GM19099 (cell line): ENCODE data around the gene ILDR1.

Experiments used
- POLR2A ChIP-seq: IDR thresholded peaks from 3 replicates; pipeline ENCODE4 v1.6.1; 2011; ENCODE audit warnings: low read depth; ENCODE audit not compliant: insufficient read length; ENCODE audit errors: extremely low read depth

The ILDR1 gene

GRCh38 chr3:122021811-122022401 lies at the start of gene ILDR1:
TSS of gene ILDR1 (minus strand) at chr3:122022247. CDS start at chr3:122022077, 170 bp downstream.
- peak; percentile 44 for TF ChIP-seq POLR2A

GRCh38 chr3:122067588-122068240 lies 45.7 kb upstream of the ILDR1 start:
- TF ChIP-seq POLR2A = no peak

DNA sequence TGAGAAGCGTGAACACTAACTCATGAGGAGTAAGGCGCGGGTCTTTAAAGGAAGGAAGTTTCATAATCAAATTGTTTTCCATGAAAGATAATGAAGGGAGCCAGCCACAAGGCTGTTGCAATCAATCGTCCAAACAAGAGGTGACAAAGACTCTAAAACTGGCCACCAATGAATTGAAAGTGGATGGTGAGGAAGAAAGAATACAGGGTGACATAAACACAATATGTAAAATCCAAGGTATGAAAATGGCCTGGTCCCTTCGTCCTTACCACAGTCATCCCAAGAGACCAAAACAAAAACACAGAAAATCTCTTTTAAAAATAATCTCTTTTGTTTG lies 45.1 kb upstream of the ILDR1 start:
- TF ChIP-seq POLR2A = no peak

DNA sequence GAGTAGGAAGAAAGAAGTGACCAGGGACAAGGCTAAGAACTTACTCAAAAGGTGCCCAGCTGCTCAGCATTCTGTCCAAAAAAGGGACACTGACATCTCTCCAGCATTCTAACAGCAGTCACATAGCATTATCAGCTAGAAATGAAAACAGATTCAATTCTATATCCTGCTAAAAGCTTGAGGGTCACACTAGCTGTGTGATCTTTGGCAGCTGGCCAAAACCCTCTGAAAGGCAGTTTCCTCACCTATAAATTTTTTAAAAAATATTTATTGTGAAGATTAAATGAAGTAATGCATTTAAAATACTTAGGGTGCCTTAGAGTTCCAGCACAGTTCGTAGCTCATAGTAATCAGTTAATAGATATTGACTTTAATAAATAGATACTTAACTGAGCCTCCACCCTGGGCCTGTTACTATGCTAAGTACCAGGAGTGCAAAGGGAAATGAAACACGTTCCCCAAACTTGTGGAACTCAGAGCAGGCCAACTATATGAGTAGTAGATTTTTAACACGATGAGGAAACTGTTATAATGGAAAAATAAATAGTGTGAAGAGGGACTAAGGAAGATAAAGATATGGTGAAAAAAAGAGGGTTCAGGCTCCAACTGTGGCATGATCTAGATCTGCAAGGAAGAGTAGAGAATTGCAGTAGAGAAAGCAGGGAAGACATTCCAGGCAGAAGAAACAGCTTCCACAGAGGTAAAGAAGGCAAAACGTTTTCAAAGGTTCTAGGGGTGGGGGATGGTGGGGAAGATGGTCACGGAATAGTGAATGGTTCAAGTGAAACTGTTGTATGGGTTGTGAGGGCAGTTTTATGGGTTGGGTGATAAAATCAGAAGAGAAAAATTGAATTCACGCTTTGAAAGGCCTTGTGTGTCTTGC lies 44.5 kb upstream of the ILDR1 start:
- TF ChIP-seq POLR2A = no peak

DNA sequence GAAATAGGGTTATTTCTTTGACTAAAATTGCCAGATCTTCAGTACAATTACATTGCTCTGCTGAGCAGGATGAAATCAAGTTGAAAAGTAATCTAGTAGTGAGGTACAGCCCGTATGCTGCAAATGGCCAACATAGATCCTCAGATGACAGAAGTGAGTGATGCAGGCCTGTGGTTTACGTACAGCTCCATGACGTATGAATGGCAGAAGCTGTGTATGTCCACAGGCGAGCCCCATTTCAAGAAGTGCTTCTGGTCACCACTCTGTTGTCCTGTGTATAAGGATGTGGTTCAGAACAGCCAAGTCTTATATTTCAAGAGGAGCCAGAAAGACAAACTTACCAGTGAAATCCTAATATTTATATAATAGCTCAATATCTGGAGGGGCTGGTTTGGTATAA lies 42.3 kb upstream of the ILDR1 start:
- no peak for TF ChIP-seq POLR2A

DNA sequence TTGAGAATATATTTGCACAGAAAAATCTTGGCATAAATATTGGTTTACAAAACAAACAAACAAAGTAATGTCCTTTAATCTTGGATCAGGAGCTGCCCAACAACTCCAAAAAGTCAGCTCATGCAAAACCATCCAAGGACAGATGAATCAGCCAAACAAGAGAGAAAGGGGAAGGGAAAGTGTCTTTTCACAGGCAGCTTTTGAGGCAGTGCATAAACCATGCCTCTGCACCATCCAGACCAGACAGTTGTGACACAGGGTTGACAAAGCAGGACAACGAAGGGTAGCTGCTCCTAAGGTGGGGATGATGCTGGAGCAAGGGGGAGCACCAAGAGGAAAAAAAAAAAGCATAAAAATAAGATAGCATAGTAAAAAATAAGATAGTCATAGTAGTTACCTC lies 41.9 kb upstream of the ILDR1 start:
- no peak for TF ChIP-seq POLR2A

- no peak for TF ChIP-seq POLR2A
Measured at GRCh38 chr3:122060040-122060698, 38.1 kb upstream of the ILDR1 start.

DNA sequence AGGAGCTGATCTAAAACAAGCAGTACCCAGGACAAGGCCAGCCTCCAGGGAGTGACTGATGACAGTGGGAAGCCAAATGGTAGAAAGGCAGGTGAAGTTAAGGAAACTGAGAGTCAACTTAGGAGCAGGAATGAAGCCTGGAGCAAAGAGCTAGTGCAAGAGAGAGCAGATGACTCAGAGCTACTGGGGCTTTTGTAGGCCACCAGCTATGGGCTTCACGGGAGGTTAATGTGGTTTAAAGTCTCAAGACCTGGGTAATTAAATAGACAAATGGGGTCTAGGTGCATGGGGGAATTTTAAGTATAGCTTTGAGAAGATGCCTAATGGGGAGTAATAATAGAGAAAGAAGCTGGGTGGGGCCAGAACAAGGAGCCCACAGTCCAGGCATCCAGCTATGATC lies 36.2 kb upstream of the ILDR1 start:
- no peak for TF ChIP-seq POLR2A

DNA sequence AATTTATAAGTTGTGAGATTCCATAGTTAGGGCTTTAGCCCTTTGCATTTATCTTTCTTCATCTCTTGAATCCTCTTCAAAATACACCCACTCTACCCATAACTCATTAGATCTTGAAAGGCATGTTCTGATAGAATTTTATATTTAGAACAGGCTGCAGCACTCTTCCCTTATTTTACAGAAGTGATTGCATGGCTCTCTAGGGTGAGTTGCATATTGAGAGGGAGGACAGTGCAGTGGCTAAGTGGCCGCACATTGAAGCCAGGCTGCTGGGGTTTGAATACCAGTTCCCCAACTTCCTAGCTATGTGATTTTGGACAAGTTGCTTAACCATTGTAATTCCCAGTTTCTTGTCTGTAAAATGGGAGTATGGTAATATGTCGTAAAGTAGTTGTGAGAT lies 35.6 kb upstream of the ILDR1 start:
- TF ChIP-seq POLR2A = no peak

GRCh38 chr3:122055215-122055614 lies 33.2 kb upstream of the ILDR1 start, which contains the start of gene CD86:
TSS of gene CD86 (plus strand) at chr3:122055362. CDS start at chr3:122055490, 128 bp downstream.
- peak; percentile 75 for TF ChIP-seq POLR2A

GRCh38 chr3:122052968-122053367 lies 30.9 kb upstream of the ILDR1 start:
- TF ChIP-seq POLR2A = no peak

- no peak for TF ChIP-seq POLR2A
Measured at GRCh38 chr3:122033023-122033422, 11.0 kb upstream of the ILDR1 start.

GRCh38 chr3:122032531-122032930 lies 10.5 kb upstream of the ILDR1 start:
- TF ChIP-seq POLR2A = no peak

DNA sequence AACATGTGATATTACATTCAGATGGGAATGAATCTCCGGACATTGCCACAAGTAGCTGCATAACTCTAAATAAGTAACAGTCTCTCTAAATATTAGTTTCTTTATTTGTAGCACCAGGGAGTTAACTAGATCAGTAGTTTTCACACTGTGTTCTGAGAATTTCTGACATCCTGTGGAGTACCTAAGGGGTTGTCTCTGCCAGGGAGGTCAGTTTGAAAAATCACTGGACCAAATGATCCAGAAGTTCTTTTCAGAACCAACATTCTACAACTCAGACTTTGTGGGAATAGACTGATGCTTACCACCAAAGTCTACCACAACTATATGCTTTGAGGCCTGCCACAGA lies 9.0 kb upstream of the ILDR1 start:
- TF ChIP-seq POLR2A = no peak

DNA sequence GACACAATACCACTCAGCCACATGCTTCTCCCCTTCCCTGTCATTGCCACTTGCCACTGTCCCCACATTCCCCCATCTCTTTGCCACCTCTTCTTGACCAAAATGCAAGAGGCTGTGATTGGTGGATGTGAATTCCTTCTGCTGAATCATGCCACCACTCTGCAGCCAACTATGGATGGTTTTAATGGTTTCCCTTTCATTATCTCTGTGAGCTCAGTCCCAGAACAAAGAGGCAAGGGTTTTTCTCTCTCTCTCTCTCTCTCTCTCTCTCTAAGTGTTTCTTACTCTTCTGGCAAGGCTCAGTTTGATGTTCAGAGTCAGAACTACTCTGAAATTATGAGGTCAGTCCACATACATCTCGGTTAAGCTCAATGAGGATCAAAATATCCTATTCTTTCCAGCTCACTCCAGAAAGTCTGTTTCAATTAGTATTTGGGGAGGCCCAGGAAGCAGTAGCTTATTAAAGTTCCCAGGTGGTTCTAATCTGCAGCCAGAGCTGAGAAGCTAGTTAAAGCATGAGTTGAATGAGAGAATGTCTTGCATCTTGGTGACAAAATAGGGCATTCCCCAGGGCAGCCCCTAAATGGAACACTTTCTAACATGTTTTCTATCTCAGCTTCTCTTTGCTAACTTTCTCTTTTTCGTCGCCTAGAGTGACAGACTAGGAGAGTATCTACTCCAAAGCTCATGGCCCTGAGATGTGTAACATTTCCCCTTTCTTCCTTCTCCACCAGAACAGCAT lies 8.5 kb upstream of the ILDR1 start:
- no peak for TF ChIP-seq POLR2A
